Common myeloid progenitor, CD34-positive (primary cell): ENCODE measurements around the gene ARHGAP10.

Experiments used
- CTCF ChIA-PET: fragments of 350-600 bp; sonication (Branson Sonifier 250); formaldehyde crosslinking; loops from one replicate; lab custom pipeline; 2021; ENCODE audit warnings: antibody characterized with exemption; lab: Charles Lee
- POLR2A ChIA-PET: fragments of 350-600 bp; sonication (Branson Sonifier 250); formaldehyde crosslinking; loops from one replicate; lab custom pipeline; 2021; ENCODE audit warnings: antibody characterized with exemption; lab: Charles Lee
- DNase-seq, 3 donors: peaks; one replicate each; pipeline versions ENCODE4 v3.0.0 to v3.0.0-alpha.2; 2013
- H3K27ac ChIP-seq, 2 experiments: 1 replicate in 1 of 2; 2 replicates in 1 of 2; pipeline ENCODE4 v1.7.0; 2013; ENCODE audit warnings: inconsistent platforms in 2 of 2, low read length in 2 of 2, mild to moderate bottlenecking in 2 of 2, low read depth in 1 of 2, moderate library complexity in 1 of 2; ENCODE audit not compliant: severe bottlenecking in 2 of 2, insufficient read depth in 1 of 2, poor library complexity in 1 of 2
- H3K27me3 ChIP-seq, 5 experiments: replicated peaks in 2 of 5; 1 replicate in 3 of 5; 2 replicates in 2 of 5; pipeline versions ENCODE4 v1.6.1 to v1.7.0; 2013; ENCODE audit warnings: low read length in 4 of 5, mild to moderate bottlenecking in 2 of 5, moderate library complexity in 2 of 5, inconsistent platforms in 1 of 5; ENCODE audit not compliant: insufficient read depth in 5 of 5, control insufficient read depth in 4 of 5
- H3K36me3 ChIP-seq, 4 experiments: 1 replicate in 2 of 4; 2 replicates in 2 of 4; pipeline versions ENCODE4 v1.6.1 to v1.7.0; 2013; ENCODE audit warnings: low read length in 3 of 4, control low read depth in 1 of 4, mild to moderate bottlenecking in 1 of 4; ENCODE audit not compliant: control insufficient read depth in 4 of 4, insufficient read depth in 4 of 4
- H3K4me1 ChIP-seq, 4 experiments: 1 replicate in 3 of 4; 2 replicates in 1 of 4; pipeline versions ENCODE4 v1.6.1 to v1.7.1; 2013; ENCODE audit warnings: low read length in 3 of 4, mild to moderate bottlenecking in 3 of 4, control low read depth in 1 of 4, inconsistent platforms in 1 of 4, moderate library complexity in 1 of 4; ENCODE audit not compliant: control insufficient read depth in 4 of 4, insufficient read depth in 4 of 4; ENCODE audit errors: control extremely low read depth in 1 of 4
- H3K4me3 ChIP-seq, 7 experiments: 1 replicate in 4 of 7; 2 replicates in 3 of 7; pipeline versions ENCODE4 v1.5.1 to v1.7.0; 2013; ENCODE audit warnings: mild to moderate bottlenecking in 7 of 7, low read length in 6 of 7, moderate library complexity in 6 of 7, inconsistent platforms in 2 of 7, low read depth in 2 of 7, control low read depth in 1 of 7; ENCODE audit not compliant: insufficient read depth in 4 of 7, control insufficient read depth in 1 of 7; ENCODE audit errors: extremely low read depth in 1 of 7
- H3K9me3 ChIP-seq, 5 experiments: 1 replicate in 4 of 5; 2 replicates in 1 of 5; pipeline versions ENCODE4 v1.6.1 to v1.7.1; 2013; ENCODE audit warnings: low read length in 4 of 5, mild to moderate bottlenecking in 2 of 5, inconsistent platforms in 1 of 5, low read depth in 1 of 5, moderate library complexity in 1 of 5; ENCODE audit not compliant: control insufficient read depth in 4 of 5, insufficient read depth in 2 of 5; ENCODE audit errors: control extremely low read depth in 1 of 5
- WGBS: methylation state at CpG from one replicate; pipeline ENCODE4 v1.1.5; 2013; ENCODE audit not compliant: insufficient coverage; 5-methylcytosine and 5-hydroxymethylcytosine counted together

The ARHGAP10 gene

DNA sequence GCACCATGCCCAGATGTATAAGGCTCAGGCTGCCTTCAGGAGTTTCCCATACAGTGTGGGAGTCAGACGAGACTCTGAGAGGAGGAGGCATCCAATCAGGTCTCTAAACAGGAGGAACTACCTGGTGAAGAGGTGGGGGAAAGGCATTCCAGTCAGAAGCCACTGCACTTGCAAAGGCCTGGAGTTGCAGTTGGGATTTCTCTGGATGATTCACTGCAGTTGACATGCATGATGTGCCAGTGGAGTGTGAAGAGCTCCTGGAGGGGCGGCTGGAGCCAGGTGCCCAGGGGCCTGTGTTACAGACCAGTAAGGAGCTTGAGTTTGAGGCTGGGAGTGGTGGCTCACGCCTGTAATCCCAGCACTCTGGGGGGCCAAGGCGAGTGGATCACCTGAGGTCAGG is 339.1 kb downstream of the ARHGAP10 start:
- H3K27me3 ChIP-seq: no peaks in the 10 kb centered on the region
- whole genome bisulfite sequencing: 100% methylated on average over 2 of the region's 4 CpGs
- H3K4me1 ChIP-seq: no peaks in the 10 kb centered on the region
- no peak overlapping the region for H3K4me3 ChIP-seq
- ChIA-PET POLR2A (no interaction called here), CTCF (no interaction called here)
- no peak overlapping the region for H3K27ac ChIP-seq
- peaks cover 0 to 21% (median 11%) of the 10 kb centered on the region in 5 experiments for H3K9me3 ChIP-seq
- peaks cover 0 to 12% (median 7%) of the 10 kb centered on the region in 4 experiments for H3K36me3 ChIP-seq
- no peak for DNase-seq

DNA sequence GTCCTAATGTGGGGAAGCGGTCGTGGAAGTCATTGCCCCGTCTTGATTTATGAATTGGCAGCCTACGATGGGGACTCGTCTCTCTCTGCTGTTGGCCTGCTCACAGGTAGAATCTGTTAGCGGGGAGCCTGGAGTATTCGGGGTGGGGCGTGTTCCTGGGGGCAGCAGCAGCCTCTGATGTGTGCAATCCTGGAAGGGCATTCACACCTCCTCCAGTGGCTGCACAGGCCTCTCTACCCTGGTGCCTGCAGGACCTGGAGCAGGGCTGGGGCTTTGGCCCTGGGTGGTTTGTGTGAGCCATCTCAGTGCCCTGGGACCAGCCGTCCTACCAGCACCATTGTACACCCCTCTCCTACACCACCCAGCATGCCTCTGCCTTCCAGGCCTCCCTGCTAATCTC is 340.9 kb downstream of the ARHGAP10 start:
- Histone ChIP-seq H3K4me1 (no peaks in the 10 kb centered on the region), H3K27me3 (no peaks in the 10 kb centered on the region), H3K36me3 (peaks cover 0 to 12% (median 7%) of the 10 kb centered on the region in 4 experiments), H3K27ac (no peak overlapping the region), H3K4me3 (no peak overlapping the region), H3K9me3 (peaks cover 0 to 23% (median 12%) of the 10 kb centered on the region in 5 experiments)
- POLR2A ChIA-PET: no interaction called here
- no peak for DNase-seq
- WGBS: 96% methylated on average over 8 of the region's 9 CpGs
- CTCF ChIA-PET: no interaction called here

DNA sequence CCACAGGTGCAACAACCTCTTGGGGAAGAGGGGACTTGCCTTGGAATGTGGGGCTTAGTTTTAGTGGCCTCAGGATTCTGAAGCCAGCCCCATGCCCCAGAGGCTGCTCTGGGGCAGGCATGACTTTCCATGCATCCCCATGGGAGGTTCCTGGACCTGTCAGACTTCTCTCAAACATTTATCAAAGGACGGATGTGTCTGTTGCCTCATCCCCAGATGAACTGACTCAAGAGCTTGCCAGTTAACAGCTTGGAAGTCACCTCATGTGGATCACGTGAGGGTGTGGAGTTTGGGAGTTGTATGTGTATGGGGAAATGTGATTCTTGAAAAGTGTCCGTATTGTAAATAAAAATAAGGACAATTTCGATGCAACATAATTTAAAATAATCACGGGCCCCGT is 341.5 kb downstream of the ARHGAP10 start:
- ChIA-PET CTCF (no interaction called here), POLR2A (no interaction called here)
- Histone ChIP-seq H3K9me3 (peaks cover 0 to 23% (median 12%) of the 10 kb centered on the region in 5 experiments), H3K4me3 (no peak overlapping the region), H3K36me3 (peaks cover 0 to 12% (median 7%) of the 10 kb centered on the region in 4 experiments), H3K27me3 (no peaks in the 10 kb centered on the region), H3K4me1 (no peaks in the 10 kb centered on the region), H3K27ac (no peak overlapping the region)
- DNase-seq: no peak
- 100% methylated on average over 6 of the region's 6 CpGs for WGBS

DNA sequence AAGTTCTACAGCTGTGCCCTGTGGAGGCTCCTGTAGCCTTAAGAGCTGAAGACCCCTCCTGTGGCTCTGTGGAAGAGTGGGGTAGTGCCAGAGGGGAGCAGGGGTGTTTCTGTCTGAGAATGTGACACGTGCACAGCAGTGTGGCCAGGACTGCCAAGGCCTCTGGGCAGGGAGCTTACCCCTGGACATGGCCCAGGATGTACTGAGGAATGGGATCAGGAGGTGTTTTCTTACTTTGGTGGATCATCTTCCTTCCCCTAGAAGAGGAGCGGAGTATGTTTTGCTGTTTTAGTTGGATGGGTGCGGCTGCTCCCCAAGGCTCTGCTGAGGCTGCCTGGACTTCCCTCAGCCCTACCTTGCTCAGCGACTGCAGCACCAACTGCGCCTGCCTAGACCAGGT is 342.6 kb downstream of the ARHGAP10 start:
- CTCF ChIA-PET: no interaction called here
- H3K4me3 ChIP-seq: no peak overlapping the region
- no peaks in the 10 kb centered on the region for H3K4me1 ChIP-seq
- peaks cover 0 to 23% (median 12%) of the 10 kb centered on the region in 5 experiments for H3K9me3 ChIP-seq
- no peak for DNase-seq
- no peaks in the 10 kb centered on the region for H3K27me3 ChIP-seq
- H3K36me3 ChIP-seq: peaks cover 0 to 12% (median 7%) of the 10 kb centered on the region in 4 experiments
- H3K27ac ChIP-seq: no peak overlapping the region
- POLR2A ChIA-PET: no interaction called here
- 100% methylated on average over 3 of the region's 5 CpGs for WGBS

DNA sequence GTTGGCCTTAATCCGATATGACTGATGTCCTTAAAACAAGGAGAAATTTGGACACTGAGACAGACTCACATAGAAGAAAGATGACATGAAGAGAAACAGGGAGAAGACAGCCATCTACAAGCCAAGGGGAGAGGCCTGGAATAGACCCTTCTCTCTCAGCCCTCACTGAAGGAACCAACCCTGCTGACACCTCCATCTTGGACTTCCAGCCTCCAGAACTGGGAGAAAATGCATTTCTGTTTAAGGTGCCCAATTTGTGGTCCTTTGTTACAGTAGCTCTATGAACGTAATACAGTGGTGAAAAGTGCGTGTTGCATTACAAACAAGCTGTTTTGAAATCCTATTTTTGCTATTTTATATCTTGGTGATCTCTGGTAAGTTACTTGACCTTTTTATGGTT is 343.6 kb downstream of the ARHGAP10 start:
- Histone ChIP-seq H3K27ac (no peak overlapping the region), H3K9me3 (peaks cover 0 to 23% (median 12%) of the 10 kb centered on the region in 5 experiments), H3K27me3 (no peaks in the 10 kb centered on the region), H3K4me1 (no peaks in the 10 kb centered on the region), H3K4me3 (no peak overlapping the region), H3K36me3 (peaks cover 0 to 12% (median 7%) of the 10 kb centered on the region in 4 experiments)
- 100% methylated on average over 3 of the region's 3 CpGs for WGBS
- ChIA-PET CTCF (no interaction called here), POLR2A (no interaction called here)
- no peak for DNase-seq

DNA sequence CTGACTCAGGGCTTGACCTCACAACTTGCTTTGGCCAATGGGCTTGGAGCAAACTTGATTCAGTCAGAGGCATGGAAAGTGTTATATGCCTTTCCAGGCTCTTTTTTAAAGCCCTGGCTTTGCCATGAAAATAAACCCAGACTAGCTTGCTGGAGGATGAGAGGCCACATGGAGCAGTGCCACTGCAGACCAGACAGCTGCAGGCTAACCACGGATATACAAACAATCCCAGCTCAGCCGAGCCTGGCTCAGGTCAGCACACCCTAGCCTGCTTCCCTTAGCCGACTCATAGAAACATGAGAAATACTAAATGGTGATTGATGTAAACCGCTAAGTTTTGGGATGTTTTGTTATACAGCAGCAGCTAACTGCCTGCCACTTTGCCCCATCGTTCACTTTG is 345.1 kb downstream of the ARHGAP10 start:
- H3K36me3 ChIP-seq: peaks cover 0 to 12% (median 7%) of the 10 kb centered on the region in 4 experiments

DNA sequence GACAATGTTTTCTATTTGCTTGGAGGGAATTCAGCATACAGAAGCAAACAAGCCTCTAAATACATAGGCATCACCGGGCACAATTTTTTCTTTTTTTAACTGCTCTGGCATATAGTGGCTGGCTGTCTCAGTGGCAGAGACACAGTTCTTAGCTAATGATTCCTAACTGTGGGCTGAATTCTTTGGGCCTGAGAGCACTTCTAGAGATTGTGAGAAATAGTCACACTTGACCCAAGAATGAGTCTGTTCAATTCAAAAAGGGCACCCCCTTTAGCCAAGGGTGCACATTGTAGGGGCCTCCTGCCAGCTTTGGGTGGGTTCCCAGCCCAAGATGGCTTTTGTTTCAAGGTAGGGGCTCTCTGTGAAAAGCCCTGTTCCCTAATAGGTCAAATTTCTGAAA is 345.7 kb downstream of the ARHGAP10 start:
- POLR2A ChIA-PET: no interaction called here
- no peaks in the 10 kb centered on the region for H3K27me3 ChIP-seq
- peaks cover 0 to 12% (median 7%) of the 10 kb centered on the region in 4 experiments for H3K36me3 ChIP-seq
- CTCF ChIA-PET: no interaction called here
- H3K9me3 ChIP-seq: peaks cover 0 to 23% (median 12%) of the 10 kb centered on the region in 5 experiments
- no peak overlapping the region for H3K27ac ChIP-seq
- no peak for DNase-seq
- no peaks in the 10 kb centered on the region for H3K4me1 ChIP-seq
- 100% methylated on average over 1 of the region's 1 CpG for WGBS
- no peak overlapping the region for H3K4me3 ChIP-seq

More for the DNA sequence above, 345.1 kb downstream of the ARHGAP10 start:
- H3K4me3 ChIP-seq: no peak overlapping the region
- no peaks in the 10 kb centered on the region for H3K4me1 ChIP-seq
- no peak overlapping the region for H3K27ac ChIP-seq
- H3K27me3 ChIP-seq: no peaks in the 10 kb centered on the region
- CTCF ChIA-PET: no interaction called here
- no peak for DNase-seq
- POLR2A ChIA-PET: no interaction called here
- H3K9me3 ChIP-seq: peaks cover 0 to 23% (median 12%) of the 10 kb centered on the region in 5 experiments
- WGBS: 98% methylated on average over 5 of the region's 5 CpGs
